ENCODE measurements around the gene HIGD1B.

HIGD1B gene

GRCh38 chr17:44863061-44863918 lies 15.6 kb downstream of the HIGD1B start:
- peaks cover 56 to 68% of the 10 kb centered on the region in 2 donors for H3K36me3 ChIP-seq (ENCODE audit: control insufficient read depth in 1 of 2, insufficient read depth in 2 of 2, low read length in 2 of 2)

DNA sequence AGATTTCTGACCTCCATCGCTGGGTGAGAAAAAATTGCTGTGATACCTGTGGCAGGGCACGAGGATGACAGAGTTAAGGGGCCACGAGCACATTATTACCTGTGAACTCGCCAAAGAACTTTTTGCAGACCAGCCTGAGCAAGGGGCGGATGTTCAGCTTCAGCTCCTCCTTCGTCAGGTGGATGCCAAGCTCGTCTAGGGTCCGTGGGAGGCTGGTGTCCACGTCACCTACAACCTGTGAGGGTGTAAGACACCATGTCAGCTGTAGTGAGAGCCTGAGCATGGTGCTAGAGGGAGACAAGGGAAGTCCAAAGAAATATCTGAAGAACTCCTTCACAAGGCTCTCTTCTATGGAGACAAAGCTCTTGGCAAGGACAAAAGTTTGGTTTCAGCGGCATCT lies 17.1 kb downstream of the HIGD1B start:
- Histone ChIP-seq H3K4me1 (ENCODE audit: control insufficient read depth in 1 of 2, insufficient read depth in 2 of 2, low read length in 2 of 2) (peaks cover 0 to 4% of the 10 kb centered on the region in 2 donors), H3K27ac (ENCODE audit: low read length) (no peak overlapping the region), H3K36me3 (ENCODE audit: control insufficient read depth in 1 of 2, insufficient read depth in 2 of 2, low read length in 2 of 2) (peaks cover 52 to 60% of the 10 kb centered on the region in 2 donors), H3K9me3 (ENCODE audit: control insufficient read depth in 1 of 2, low read length in 2 of 2) (no peaks in the 10 kb centered on the region), H3K27me3 (ENCODE audit: low read depth, low read length) (no peaks in the 10 kb centered on the region), H3K4me3 (ENCODE audit: low read depth in 1 of 2, low read length in 2 of 2) (no peak overlapping the region)

More at GRCh38 chr17:44863061-44863918, 15.6 kb downstream of the HIGD1B start:
- Histone ChIP-seq H3K9me3 (ENCODE audit: control insufficient read depth in 1 of 2, low read length in 2 of 2) (no peaks in the 10 kb centered on the region), H3K4me1 (ENCODE audit: control insufficient read depth in 1 of 2, insufficient read depth in 2 of 2, low read length in 2 of 2) (peaks cover 0 to 4% of the 10 kb centered on the region in 2 donors), H3K27me3 (ENCODE audit: low read depth, low read length) (no peaks in the 10 kb centered on the region), H3K4me3 (ENCODE audit: low read depth in 1 of 2, low read length in 2 of 2) (no peak overlapping the region), H3K27ac (ENCODE audit: low read length) (no peak overlapping the region)

GRCh38 chr17:44865231-44865660 lies 17.6 kb downstream of the HIGD1B start:
- Histone ChIP-seq H3K4me3 (ENCODE audit: low read depth in 1 of 2, low read length in 2 of 2) (no peak overlapping the region), H3K36me3 (ENCODE audit: control insufficient read depth in 1 of 2, insufficient read depth in 2 of 2, low read length in 2 of 2) (peaks cover 50 to 60% of the 10 kb centered on the region in 2 donors), H3K9me3 (ENCODE audit: control insufficient read depth in 1 of 2, low read length in 2 of 2) (no peaks in the 10 kb centered on the region), H3K27ac (ENCODE audit: low read length) (no peak overlapping the region), H3K27me3 (ENCODE audit: low read depth, low read length) (no peaks in the 10 kb centered on the region), H3K4me1 (ENCODE audit: control insufficient read depth in 1 of 2, insufficient read depth in 2 of 2, low read length in 2 of 2) (peaks cover 0 to 4% of the 10 kb centered on the region in 2 donors)

- H3K9me3 ChIP-seq (ENCODE audit: control insufficient read depth in 1 of 2, low read length in 2 of 2): no peaks in the 10 kb centered on the region
- H3K27me3 ChIP-seq (ENCODE audit: low read depth, low read length): no peaks in the 10 kb centered on the region
- no peak overlapping the region for H3K4me3 ChIP-seq (ENCODE audit: low read depth in 1 of 2, low read length in 2 of 2)
- H3K27ac ChIP-seq (ENCODE audit: low read length): no peak overlapping the region
- H3K4me1 ChIP-seq (ENCODE audit: control insufficient read depth in 1 of 2, insufficient read depth in 2 of 2, low read length in 2 of 2): peaks cover 0 to 4% of the 10 kb centered on the region in 2 donors
- H3K36me3 ChIP-seq (ENCODE audit: control insufficient read depth in 1 of 2, insufficient read depth in 2 of 2, low read length in 2 of 2): peaks cover 52 to 59% of the 10 kb centered on the region in 2 donors
These were observed 18.2 kb downstream of the HIGD1B start for GRCh38 chr17:44865931-44866330.

GRCh38 chr17:44867841-44868240 lies 20.2 kb downstream of the HIGD1B start:
- peak overlapping the region; percentile 65 for H3K27ac ChIP-seq (ENCODE audit: low read length)
- H3K36me3 ChIP-seq (ENCODE audit: control insufficient read depth in 1 of 2, insufficient read depth in 2 of 2, low read length in 2 of 2): peaks cover 46 to 57% of the 10 kb centered on the region in 2 donors
- no peaks in the 10 kb centered on the region for H3K27me3 ChIP-seq (ENCODE audit: low read depth, low read length)
- peaks cover 0 to 4% of the 10 kb centered on the region in 2 donors for H3K4me1 ChIP-seq (ENCODE audit: control insufficient read depth in 1 of 2, insufficient read depth in 2 of 2, low read length in 2 of 2)
- H3K4me3 ChIP-seq (ENCODE audit: low read depth in 1 of 2, low read length in 2 of 2): no peak overlapping the region
- H3K9me3 ChIP-seq (ENCODE audit: control insufficient read depth in 1 of 2, low read length in 2 of 2): no peaks in the 10 kb centered on the region

DNA sequence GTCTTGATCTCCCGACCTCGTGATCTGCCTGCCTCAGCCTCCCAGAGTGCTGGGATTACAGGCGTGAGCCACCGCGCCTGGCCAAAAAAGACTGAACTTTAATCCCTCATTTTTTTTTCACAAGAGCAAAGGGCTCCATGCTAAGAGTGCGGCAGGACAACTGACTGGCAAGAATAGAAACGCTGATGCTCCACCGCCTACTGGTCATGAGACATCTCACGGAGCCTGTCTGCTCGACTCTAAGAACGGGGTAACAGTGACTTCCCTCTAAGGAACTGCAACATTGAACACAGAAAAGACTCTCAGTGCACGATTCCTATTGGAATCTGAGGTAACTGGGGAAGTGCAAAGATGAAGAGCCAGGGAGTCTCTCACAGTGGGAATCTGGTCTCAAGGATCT lies 23.9 kb downstream of the HIGD1B start:
- no peaks in the 10 kb centered on the region for H3K4me1 ChIP-seq (ENCODE audit: control insufficient read depth in 1 of 2, insufficient read depth in 2 of 2, low read length in 2 of 2)
- peaks cover 43 to 54% of the 10 kb centered on the region in 2 donors for H3K36me3 ChIP-seq (ENCODE audit: control insufficient read depth in 1 of 2, insufficient read depth in 2 of 2, low read length in 2 of 2)
- H3K9me3 ChIP-seq (ENCODE audit: control insufficient read depth in 1 of 2, low read length in 2 of 2): no peaks in the 10 kb centered on the region
- no peak overlapping the region for H3K27ac ChIP-seq (ENCODE audit: low read length)
- H3K27me3 ChIP-seq (ENCODE audit: low read depth, low read length): no peaks in the 10 kb centered on the region
- no peak overlapping the region for H3K4me3 ChIP-seq (ENCODE audit: low read depth in 1 of 2, low read length in 2 of 2)

GRCh38 chr17:44872131-44872768 lies 24.6 kb downstream of the HIGD1B start:
- Histone ChIP-seq H3K9me3 (ENCODE audit: control insufficient read depth in 1 of 2, low read length in 2 of 2) (no peaks in the 10 kb centered on the region), H3K36me3 (ENCODE audit: control insufficient read depth in 1 of 2, insufficient read depth in 2 of 2, low read length in 2 of 2) (peaks cover 46 to 55% of the 10 kb centered on the region in 2 donors), H3K27ac (ENCODE audit: low read length) (no peak overlapping the region), H3K4me3 (ENCODE audit: low read depth in 1 of 2, low read length in 2 of 2) (no peak overlapping the region), H3K4me1 (ENCODE audit: control insufficient read depth in 1 of 2, insufficient read depth in 2 of 2, low read length in 2 of 2) (no peaks in the 10 kb centered on the region), H3K27me3 (ENCODE audit: low read depth, low read length) (no peaks in the 10 kb centered on the region)

GRCh38 chr17:44875761-44876160 lies 28.1 kb downstream of the HIGD1B start:
- peaks cover 39 to 49% of the 10 kb centered on the region in 2 donors for H3K36me3 ChIP-seq (ENCODE audit: control insufficient read depth in 1 of 2, insufficient read depth in 2 of 2, low read length in 2 of 2)
- no peaks in the 10 kb centered on the region for H3K9me3 ChIP-seq (ENCODE audit: control insufficient read depth in 1 of 2, low read length in 2 of 2)
- H3K27ac ChIP-seq (ENCODE audit: low read length): no peak overlapping the region
- H3K4me1 ChIP-seq (ENCODE audit: control insufficient read depth in 1 of 2, insufficient read depth in 2 of 2, low read length in 2 of 2): no peaks in the 10 kb centered on the region
- no peak overlapping the region for H3K4me3 ChIP-seq (ENCODE audit: low read depth in 1 of 2, low read length in 2 of 2)
- H3K27me3 ChIP-seq (ENCODE audit: low read depth, low read length): no peaks in the 10 kb centered on the region

- Histone ChIP-seq H3K27me3 (ENCODE audit: low read depth, low read length) (no peaks in the 10 kb centered on the region), H3K27ac (ENCODE audit: low read length) (no peak overlapping the region), H3K4me1 (ENCODE audit: control insufficient read depth in 1 of 2, insufficient read depth in 2 of 2, low read length in 2 of 2) (no peaks in the 10 kb centered on the region), H3K4me3 (ENCODE audit: low read depth in 1 of 2, low read length in 2 of 2) (no peak overlapping the region), H3K36me3 (ENCODE audit: control insufficient read depth in 1 of 2, insufficient read depth in 2 of 2, low read length in 2 of 2) (peaks cover 39 to 54% of the 10 kb centered on the region in 2 donors), H3K9me3 (ENCODE audit: control insufficient read depth in 1 of 2, low read length in 2 of 2) (no peaks in the 10 kb centered on the region)
These were observed 29.4 kb downstream of the HIGD1B start for GRCh38 chr17:44877121-44877520.

GRCh38 chr17:44878627-44879221 lies 31.0 kb downstream of the HIGD1B start:
- H3K9me3 ChIP-seq (ENCODE audit: control insufficient read depth in 1 of 2, low read length in 2 of 2): no peaks in the 10 kb centered on the region
- H3K36me3 ChIP-seq (ENCODE audit: control insufficient read depth in 1 of 2, insufficient read depth in 2 of 2, low read length in 2 of 2): peaks cover 55 to 65% of the 10 kb centered on the region in 2 donors
- no peak overlapping the region for H3K27ac ChIP-seq (ENCODE audit: low read length)
- no peaks in the 10 kb centered on the region for H3K4me1 ChIP-seq (ENCODE audit: control insufficient read depth in 1 of 2, insufficient read depth in 2 of 2, low read length in 2 of 2)
- no peaks in the 10 kb centered on the region for H3K27me3 ChIP-seq (ENCODE audit: low read depth, low read length)
- H3K4me3 ChIP-seq (ENCODE audit: low read depth in 1 of 2, low read length in 2 of 2): no peak overlapping the region

DNA sequence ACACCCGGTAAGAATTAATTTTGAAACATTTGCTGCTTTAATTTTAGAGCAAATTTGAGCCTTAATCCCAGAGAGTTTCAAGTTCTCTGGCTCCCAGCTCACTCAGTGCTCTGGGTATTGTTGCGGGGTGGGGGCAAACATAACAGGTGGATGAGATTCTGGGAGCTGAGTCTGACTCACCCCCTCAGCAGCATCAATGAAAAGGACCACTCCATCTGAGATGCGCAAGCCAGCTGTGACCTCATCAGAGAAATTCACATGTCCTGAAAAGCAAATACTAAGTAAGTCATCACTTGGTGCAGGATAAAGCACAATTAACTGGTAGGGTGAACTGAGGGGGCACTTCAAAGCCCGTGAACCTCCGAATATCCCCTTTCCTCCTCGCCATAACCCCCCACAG lies 31.7 kb downstream of the HIGD1B start:
- Histone ChIP-seq H3K27me3 (ENCODE audit: low read depth, low read length) (no peaks in the 10 kb centered on the region), H3K9me3 (ENCODE audit: control insufficient read depth in 1 of 2, low read length in 2 of 2) (no peaks in the 10 kb centered on the region), H3K4me3 (ENCODE audit: low read depth in 1 of 2, low read length in 2 of 2) (no peak overlapping the region), H3K27ac (ENCODE audit: low read length) (no peak overlapping the region), H3K4me1 (ENCODE audit: control insufficient read depth in 1 of 2, insufficient read depth in 2 of 2, low read length in 2 of 2) (no peaks in the 10 kb centered on the region), H3K36me3 (ENCODE audit: control insufficient read depth in 1 of 2, insufficient read depth in 2 of 2, low read length in 2 of 2) (peaks cover 53 to 66% of the 10 kb centered on the region in 2 donors)
